Stimulated activated CD8-positive, alpha-beta memory T cell treated with anti-CD3 and anti-CD28 coated beads, Interleukin-4, amount 100 ng/mL, for 24 hours (primary cell): ENCODE results near the gene RBBP9.
"Not testable (repeated sequence)": the region's sequence is repeated elsewhere in the genome, so short reads cannot be mapped to it uniquely, and the experiment has no call there.

Source experiments
- DNase-seq: peaks from one replicate; pipeline ENCODE4 v3.0.0-alpha.2; 2020; ENCODE audit warnings: low read depth

Gene RBBP9

DNA sequence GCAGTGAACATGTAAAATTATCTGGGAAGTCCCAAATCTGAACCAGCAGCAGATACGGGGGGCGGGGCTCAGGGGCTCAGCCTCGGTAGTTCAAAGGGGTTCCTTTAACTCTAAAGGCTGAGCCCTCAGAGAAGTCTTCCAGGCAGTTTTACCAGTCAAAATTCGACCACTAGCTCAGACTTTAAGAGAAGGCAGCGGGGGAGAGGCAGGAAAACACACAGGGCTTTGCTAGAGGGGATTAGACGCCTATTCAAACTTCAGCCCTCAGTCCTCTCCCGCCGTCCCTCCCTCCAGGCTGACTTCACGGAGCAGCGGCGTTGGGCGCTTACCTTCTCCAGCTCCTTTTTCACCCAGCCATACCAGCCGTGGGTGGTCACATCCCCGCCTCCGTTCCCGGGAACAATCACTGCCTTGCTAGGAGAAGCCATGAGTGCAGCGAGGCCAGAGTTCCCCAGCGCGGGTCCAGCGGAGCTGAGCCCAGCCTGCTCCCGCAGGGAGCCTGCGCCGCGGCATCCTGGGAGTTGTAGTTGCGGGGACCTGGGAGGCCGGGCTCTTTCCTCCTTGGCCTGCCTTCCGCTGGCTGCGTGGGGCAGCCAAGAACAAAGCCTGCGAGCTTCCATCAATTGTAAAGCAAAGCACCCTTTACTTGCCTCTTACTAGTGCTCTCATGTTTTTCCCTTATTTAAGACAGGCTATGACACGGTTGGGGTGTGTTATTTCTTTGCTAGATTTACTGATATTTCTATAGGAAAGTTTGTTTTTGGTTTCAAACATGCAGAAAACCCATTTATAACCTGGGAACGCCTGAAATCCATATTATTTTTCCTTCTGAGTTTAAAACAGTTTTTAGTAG is at the start of gene RBBP9:
TSS of gene RBBP9 (minus strand) at position 486 of the 853 bp plus-strand sequence. CDS start at position 428, 58 bp downstream.
- DNase-seq, result peak; percentile 68

DNA sequence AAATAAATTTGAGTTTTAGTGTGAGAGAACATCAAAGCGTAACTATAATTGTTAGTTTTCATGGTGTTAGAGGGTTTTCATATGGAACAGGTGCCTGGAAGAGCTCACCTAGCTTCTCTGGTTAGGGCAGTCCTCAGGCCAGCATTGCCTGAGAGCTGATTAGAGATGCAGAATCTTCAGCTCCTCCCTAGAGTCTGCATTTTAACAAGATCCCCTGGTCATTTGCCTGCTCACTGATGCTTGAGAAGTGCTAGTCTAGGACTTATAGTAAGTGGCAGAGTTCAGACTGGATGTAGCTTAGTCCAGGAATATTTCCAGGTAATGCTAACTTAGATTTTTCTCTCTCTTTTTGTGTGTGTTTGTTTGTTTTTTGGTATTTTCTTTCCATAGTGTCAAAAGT is 48.5 kb upstream of the RBBP9 start:
- no peak for DNase-seq

DNA sequence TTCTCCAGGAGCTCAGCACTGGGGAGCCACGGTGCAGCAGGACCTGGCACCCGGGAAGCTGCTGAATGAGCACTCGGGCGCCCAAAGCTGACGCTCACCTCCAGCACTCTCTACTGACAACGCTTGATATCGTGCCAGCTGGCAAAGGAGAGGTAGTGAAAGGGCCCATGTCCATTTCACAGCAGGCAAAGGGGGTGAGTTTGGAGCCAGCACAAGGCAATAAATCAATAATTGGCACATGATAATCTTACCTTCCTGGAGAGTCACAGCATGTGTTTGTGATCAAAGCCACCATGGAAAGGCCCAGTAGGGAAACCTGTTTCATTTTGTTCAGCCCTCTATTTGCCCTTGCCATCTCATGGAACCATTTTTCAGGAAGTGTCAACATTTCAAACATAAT is 46.9 kb upstream of the RBBP9 start:
- DNase-seq, result no peak

DNA sequence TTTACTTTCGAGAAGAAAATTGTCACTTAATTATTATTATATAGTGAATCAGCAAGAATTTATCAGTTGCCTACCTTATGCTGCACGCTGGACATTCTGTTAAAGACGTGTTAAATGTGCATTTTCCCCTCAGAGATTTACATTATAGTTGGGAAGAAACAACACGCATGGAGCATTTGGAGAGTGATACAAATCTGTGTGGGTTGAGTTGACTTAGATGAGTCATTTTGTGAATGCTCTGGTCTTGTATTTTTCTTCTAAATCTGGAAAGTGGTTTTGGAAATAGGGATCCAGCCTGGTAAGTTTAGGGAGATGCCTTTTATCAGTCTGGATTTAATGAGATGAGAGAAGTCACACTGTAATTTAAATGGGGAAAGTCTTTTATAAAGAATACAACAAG is 46.2 kb upstream of the RBBP9 start:
- DNase-seq, result no peak

DNA sequence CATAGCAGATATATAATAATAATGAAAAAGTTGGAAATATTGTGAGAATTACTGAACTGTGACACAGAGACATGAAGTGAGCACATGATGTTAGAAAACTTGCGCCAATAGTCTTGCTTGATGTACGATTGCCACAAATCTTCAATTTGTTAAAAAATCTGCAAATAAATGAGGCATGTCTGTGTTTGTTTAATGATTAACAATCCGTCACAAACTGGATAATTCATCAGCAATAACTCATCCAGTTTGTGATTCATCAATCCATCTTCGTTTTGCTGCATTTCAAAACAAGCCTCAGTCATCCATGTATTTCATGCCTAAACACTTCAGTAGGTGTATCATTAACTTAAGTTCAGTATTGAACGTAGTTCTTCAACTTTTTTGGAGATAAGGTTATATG is 44.7 kb upstream of the RBBP9 start:
- DNase-seq, result no peak

DNA sequence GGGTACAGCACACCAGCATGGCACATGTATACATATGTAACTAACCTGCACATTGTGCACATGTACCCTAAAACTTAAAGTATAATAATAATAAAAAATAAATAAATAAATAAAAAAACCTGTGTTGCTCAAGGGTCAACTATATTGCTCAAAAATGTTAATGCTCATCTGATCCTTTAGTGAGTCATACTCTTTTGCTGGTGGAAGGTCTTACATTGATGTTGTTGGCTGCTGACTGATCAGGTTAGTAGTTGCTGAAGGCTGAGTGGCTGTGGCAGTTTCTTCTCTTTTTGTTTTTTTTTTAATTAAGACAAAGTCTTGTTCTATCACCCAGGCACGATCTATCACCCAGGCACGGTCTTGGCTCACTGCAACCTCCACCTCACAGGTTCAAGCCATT is 40.6 kb upstream of the RBBP9 start:
- DNase-seq, result no peak

DNA sequence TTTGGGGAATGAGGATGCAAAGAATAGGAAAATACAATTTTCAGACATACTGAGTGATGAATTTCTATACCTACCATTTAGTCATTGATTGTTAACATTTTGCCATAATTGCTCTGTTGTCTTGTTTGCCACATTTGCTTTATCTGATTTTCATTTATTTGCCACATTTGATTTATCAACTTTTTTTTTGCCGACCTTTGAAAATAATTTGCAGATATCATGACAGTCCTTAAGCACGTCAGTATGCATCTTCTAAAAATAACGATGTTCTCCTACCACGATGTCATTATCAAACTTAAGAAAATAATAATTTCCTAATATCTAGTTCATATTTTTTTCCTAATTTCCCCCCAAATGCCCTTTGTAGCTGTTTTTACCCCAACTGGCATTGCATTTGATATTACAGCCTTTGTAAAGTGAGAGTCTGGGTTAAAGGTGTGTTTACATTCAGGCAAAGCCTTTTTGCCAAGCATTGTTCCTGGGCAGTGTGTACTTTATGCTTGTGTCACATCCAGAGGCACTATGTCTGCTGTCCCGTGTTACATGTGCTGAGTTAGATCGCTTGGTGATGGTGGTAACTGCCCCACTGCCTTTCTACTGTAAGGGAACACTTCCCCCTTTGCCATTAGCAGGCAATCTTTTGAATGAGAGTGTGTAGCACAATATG is 37.1 kb upstream of the RBBP9 start:
- no peak for DNase-seq

DNA sequence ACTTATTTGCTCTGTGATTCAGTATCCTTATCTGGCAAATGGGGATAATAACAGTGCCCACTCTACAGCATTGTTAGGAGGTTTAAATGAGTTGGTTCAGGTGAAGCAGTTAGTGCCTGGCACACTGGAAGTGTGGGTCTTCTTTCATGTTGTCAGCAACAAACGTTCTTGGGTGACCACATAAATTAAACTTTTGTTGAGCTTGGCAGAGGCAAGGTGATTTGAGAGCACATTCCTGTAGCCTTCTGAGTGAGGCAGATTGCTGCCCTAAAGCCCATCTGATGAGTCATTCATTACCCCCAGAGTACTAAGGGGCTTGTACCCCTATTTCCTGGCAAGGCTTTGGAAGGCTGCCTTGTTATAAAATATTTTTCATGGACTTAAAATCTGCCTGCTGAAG is 36.5 kb upstream of the RBBP9 start:
- DNase-seq, result no peak

DNA sequence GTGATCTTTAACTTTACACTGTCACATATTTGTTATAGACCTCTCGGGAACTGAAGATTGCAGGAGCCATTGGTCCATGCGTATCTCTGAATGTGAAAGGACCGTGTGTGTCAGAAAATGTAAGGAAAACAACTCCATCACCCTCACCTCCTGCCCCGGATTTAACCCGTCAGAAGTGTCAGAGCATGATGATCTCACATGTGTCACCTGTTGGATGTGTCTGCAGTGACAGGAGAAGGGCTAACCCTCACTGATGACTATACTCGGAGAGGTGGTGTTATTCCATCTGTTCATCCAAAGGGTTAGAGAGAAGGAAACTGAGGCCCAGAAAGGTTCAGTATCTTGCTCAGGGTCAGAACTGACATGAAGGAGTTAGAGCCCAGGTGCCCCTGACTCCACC is 35.6 kb upstream of the RBBP9 start:
- DNase-seq, result no peak

DNA sequence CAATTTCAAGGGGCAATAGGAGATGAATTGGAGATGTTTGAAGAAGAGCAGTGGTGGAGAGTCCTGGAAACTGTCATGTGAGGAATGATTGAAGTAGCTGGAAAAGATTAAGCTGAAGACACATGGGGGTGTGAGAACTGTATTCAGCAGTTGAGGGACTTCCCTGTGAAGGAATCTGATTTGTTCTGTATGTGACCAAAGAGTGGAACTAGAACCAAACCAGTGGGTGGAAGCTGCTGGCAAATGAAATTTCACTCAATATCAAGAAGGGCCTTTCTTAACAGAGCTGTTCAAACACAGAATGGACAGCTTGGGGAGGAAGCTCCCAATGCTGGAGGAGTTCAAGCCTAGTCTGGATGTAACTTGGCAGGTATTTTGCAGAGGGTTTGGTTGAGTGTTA is 32.0 kb upstream of the RBBP9 start:
- DNase-seq, result no peak

DNA sequence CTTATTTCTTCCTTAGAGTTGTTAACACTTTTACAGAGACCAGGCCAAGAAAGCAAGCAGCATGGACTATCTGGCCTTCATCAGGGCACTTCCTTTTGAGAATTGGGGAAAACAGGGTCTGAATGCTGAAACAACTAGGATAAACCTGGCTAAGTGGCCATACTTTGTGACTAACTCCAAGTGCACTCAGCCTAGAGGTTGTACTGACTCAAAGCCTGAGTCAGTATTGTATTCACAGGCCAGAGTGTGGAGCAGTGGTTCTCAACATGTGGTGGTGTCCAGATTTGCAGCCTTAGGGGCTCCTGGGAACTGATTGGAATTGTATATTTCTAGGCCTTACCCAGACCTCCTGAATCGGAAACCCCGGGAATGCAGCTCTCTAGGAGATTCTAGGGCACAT is 30.8 kb upstream of the RBBP9 start:
- no peak for DNase-seq

DNA sequence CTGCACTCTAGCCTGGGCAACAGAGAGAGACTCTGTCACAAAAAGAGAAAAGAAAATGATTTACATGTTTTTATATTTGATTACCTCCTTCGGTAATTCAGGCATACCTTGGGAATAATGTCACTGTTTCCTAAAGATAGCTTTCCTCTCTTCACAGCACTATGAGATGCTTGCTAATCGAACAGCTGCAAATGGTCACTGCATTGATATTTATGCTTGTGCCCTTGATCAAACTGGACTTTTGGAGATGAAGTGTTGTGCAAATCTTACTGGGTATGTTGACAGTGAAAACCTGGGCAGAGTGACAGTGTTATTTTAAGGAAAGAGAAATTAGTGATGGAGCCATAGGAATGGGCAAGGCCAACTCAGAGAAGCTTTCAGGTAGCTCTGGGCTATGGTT is 30.3 kb upstream of the RBBP9 start:
- no peak for DNase-seq

DNA sequence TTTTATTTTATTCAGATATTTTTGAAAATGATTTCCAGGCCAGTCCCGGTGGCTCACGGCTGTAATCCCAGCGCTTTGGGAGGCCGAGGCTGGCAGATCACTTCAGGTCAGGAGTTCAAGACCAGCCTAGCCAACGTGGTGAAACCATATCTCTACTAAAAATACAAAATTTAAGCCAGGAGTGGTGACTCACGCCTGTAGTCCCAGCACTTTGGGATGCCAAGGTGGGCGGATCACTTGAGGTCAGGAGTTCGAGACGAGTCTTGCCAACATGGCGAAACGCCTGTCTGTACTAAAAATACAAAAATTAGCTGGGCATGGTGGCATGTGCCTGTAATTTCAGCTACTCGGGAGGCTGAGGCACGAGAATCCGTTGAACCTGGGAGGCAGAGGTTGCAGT is 29.7 kb upstream of the RBBP9 start:
- DNase-seq, result not testable (repeated sequence)

DNA sequence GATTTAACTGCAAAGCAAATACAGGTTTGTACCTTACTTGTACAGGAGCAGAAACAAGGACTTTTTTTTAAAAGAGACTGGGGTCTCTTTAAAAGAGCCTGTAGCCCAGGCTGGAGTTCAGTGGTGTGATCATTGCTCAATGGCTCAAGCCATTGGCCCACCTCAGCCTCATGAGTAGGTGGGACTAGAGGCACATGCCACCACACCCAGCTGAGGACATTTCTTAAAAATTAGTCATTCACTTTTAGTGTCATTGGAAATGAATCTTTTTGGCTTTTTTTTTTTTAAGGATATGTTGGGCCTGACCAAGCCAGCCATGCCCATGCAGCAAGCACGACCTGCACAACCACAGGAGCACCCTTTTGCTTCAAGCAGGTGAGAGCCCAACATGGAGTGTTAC is 27.6 kb upstream of the RBBP9 start:
- no peak for DNase-seq

DNA sequence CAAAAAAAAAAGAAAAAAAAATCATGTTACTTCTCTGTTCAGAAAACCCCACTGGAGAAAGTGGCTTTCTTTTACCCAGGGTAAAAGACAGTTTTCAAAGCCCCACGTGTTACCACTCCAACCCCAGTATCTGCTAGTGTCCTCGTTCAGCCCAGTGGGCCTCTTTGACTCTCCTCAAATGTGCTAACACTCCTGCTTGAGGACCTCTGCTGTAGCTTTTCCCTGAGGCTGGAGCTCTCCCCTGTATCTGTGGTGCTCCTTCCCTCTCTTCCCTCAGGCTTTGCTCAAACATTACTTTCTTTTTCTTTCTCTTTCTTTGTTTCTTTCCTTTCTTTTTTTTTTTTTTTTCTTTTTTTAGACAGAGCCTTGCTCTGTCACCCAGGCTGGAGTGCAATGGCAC is 26.0 kb upstream of the RBBP9 start:
- no peak for DNase-seq

DNA sequence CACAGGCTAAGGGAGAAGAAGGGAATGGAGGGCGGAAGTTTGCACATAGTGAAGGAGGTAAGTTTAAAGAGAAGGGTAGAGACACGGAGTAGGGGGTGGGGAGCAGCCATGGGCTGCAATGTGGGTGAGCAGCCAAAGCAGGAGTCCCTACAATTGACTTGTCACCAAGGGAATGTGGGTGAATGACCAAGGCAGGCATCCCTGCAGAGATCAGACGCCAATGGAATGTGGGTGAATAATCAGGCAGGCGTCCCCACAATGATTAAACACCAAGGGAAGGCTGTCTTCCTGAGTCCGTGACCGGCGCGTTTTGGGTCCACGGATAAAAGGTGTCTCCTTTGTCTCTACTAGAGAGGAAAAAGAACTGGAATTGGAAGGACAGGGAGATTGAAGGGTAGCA is 25.0 kb upstream of the RBBP9 start:
- DNase-seq, result not testable (repeated sequence)

DNA sequence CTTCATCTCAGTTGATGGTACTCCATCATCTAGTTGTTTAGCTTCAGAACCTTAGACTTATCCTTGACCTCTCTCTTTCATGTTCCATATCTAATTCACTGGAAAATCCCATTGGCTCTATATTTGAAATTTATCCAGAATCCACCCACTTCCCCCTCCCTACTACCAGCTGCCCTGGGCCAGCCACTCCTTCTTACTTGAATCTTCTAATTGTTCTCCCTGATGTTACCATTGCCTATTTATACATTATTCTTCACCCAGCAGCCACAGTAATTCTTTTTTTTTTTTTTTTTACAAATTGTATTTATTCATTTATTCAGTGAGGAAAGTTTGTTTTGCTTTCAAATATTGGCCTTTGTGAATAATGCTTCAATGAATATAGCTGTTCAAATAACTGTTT is 18.9 kb upstream of the RBBP9 start:
- DNase-seq, result no peak

DNA sequence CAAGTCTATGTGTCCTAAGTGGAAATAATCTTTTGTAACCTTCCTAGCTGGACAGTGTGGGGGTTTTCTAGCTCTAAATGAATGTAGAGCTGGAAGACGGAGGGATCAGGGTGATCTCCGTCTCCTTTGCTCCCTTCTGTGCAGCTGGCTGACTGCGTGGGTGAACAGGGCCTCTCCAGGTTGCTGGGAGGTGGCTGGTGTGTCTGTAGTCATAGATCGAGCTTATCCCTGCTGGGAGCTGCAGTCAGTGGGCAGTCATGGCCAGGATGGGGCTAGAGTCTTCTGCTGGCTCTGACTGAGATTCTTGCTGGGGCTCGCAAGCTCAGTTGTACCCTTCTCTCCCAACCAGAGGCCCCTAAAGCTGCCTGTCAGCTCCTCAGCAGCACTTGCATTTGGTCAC is 17.1 kb upstream of the RBBP9 start:
- no peak for DNase-seq

DNA sequence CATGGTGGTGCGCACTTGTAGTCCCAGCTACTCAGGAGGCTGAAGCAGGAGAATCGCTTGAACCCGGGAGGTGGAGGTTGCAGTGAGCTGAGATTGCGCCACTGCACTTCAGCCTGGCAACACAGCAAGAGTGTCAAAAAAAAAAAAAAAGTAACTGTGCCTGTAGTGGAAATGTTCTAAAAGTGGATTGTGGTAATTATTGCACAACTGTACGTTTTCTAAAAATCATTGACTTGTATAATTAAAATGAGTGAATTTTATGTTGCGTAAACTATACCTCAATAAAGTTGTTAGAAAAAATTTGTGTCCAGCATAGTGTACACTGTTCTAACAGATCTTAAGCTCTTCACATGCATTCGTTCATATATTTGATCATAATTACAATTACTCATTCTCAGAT is 16.2 kb upstream of the RBBP9 start:
- DNase-seq, result no peak

DNA sequence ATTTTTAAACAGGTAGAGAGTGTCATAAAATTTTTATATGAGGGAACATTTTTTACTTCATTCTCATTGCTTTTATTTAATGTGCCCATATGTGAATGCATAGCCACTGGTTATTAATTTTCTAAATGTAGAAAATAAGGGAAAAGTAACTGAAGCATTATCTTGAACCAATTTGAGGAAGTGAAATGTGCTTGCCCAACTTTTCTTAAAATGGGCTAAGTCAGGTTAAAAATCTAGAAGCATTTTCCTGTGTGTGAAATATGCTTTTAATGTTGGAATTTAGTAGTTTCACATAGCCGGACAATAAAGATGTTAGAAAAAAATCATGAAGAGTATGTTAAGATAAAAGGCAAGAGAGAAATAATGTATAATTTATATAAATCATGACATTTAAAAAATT is 14.5 kb upstream of the RBBP9 start:
- no peak for DNase-seq

DNA sequence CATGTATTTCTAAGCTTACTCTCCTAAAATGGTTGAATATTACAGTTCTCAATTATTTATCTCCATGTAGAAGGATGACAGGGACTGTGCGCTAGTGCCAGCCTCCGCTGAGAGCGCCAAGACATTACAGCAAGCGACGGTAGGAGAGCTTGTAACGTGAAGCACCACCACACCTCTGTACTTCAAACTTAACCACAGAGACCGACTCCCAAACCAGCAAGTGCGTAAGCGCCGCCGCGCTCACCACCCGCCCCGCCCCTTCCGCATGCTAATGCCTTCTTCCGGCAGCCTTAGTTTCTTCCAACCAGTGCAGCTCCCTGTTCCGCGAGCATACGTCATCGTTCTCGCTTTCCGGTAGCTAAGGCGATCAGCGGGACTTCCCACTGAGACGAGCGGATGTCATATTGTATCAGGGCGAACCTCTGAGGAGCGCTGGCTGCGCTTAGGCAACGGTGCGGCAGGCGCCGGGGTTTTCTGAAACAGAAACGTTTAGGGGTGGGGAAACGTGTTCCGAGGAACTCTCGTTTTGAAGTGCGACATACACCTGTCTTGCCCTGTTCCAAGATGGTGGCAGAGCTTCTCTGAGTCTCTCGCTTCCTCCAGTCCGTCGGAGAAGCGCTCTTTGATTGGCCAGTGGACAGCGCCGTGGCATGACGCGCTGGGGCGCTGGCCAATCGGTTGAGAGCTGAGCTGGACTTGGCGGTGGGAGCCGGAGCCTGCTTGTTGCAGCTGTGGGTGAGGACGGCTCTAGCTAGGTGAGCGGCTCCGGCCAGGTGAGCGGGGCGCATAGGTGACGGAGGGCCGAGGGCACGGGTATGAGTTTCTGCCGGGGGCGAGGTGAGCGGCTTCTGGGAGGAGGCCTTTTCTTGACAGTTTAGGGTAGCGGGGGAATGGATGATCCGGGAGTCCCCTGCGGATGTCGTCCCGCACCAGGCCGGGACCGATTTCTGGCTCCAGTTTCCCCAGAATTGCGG is 10.5 kb upstream of the RBBP9 start, which contains the start of gene SEC23B:
TSS of gene SEC23B (plus strand) at position 723 of the 974 bp plus-strand sequence. CDS start 2,896 bp downstream, outside the sequence.
- DNase-seq, result peak; percentile 96

DNA sequence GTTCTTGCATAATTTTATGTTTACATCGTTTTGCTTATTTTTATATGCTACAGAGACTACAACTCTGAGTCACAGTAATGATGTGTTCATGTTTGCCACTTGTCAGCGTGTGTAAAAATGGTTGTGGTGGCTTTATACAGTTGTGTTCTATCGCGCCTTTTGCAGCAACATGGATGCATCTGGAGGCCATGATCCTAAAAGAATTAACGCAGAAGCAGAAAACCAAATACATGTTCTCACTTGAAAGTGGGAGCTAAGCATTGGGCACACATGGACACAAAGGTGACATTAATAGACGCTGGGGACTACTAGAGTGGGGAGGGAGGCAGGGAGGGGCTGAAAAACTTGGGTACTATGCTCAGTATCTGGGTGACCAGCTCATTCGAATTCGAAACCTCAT is 9.7 kb upstream of the RBBP9 start:
- no peak for DNase-seq
